ENCODE measurements around the gene NKX2-2.
A peak's percentile ranks its signal among the peaks of the same experiment; 100 is the strongest.

NKX2-2 gene

GRCh38 chr20:21513881-21514540 lies at the start of gene NKX2-2:
Gene NKX2-2 (minus strand): TSS chr20:21514064. CDS start chr20:21513669, 395 bp downstream.
- DNase-seq (ENCODE audit: low read depth, low spot score) = no peak
- no peak for TF ChIP-seq CTCF (IDR thresholded peaks at IDR 0.05; ENCODE audit: insufficient read depth, low read length, missing control alignments)
- H3K4me3 ChIP-seq (ENCODE audit: low read depth, low read length) = peak within 1 kb of the TSS; percentile 3; the same call in 1 of the 2 replicates
- ChIA-PET POLR2A (no interaction called here), CTCF (interaction anchor here (1.6 to 19.9 kb wide), 2 partner anchors 9 to 277 kb away, joined by 5 to 374 read pairs; no protein-coding TSS in a partner anchor)

GRCh38 chr20:21562656-21563055 lies 48.8 kb upstream of the NKX2-2 start:
- ChIA-PET POLR2A (no interaction called here), CTCF (interaction anchor here (1.2 to 1.8 kb wide), 2 partner anchors 9 to 327 kb away, joined by 4 to 9 read pairs; no protein-coding TSS in a partner anchor)
- no peak for TF ChIP-seq CTCF (IDR thresholded peaks at IDR 0.05; ENCODE audit: insufficient read depth, low read length, missing control alignments)
- no peak overlapping the region for H3K4me3 ChIP-seq (ENCODE audit: low read depth, low read length)
- DNase-seq (ENCODE audit: low read depth, low spot score) = no peak

GRCh38 chr20:21559305-21559704 lies 45.4 kb upstream of the NKX2-2 start:
- POLR2A ChIA-PET = no interaction called here
- no peak for TF ChIP-seq CTCF (IDR thresholded peaks at IDR 0.05; ENCODE audit: insufficient read depth, low read length, missing control alignments)
- DNase-seq (ENCODE audit: low read depth, low spot score) = no peak
- no peak overlapping the region for H3K4me3 ChIP-seq (ENCODE audit: low read depth, low read length)
- CTCF ChIA-PET = no interaction called here

GRCh38 chr20:21557241-21558020 lies 43.6 kb upstream of the NKX2-2 start:
- DNase-seq (ENCODE audit: low read depth, low spot score) = no peak
- no peak for TF ChIP-seq CTCF (IDR thresholded peaks at IDR 0.05; ENCODE audit: insufficient read depth, low read length, missing control alignments)
- ChIA-PET CTCF (interaction anchor here (1.1 to 1.4 kb wide), 2 partner anchors 14 to 18 kb away, joined by 3 read pairs; no protein-coding TSS in a partner anchor), POLR2A (no interaction called here)
- H3K4me3 ChIP-seq (ENCODE audit: low read depth, low read length) = no peak overlapping the region

GRCh38 chr20:21556398-21556797 lies 42.5 kb upstream of the NKX2-2 start:
- ChIA-PET CTCF (interaction anchor here (1.8 kb wide), 1 partner anchor 16 kb away, joined by 5 read pairs; no protein-coding TSS in a partner anchor), POLR2A (no interaction called here)
- no peak for TF ChIP-seq CTCF (IDR thresholded peaks at IDR 0.05; ENCODE audit: insufficient read depth, low read length, missing control alignments)

GRCh38 chr20:21555470-21556120 lies 41.7 kb upstream of the NKX2-2 start:
- H3K4me3 ChIP-seq (ENCODE audit: low read depth, low read length) = no peak overlapping the region
- TF ChIP-seq CTCF (IDR thresholded peaks at IDR 0.05; ENCODE audit: insufficient read depth, low read length, missing control alignments) = no peak
- ChIA-PET CTCF (interaction anchor here (1.8 kb wide), 1 partner anchor 16 kb away, joined by 5 read pairs; no protein-coding TSS in a partner anchor), POLR2A (no interaction called here)
- no peak for DNase-seq (ENCODE audit: low read depth, low spot score)

More at GRCh38 chr20:21556398-21556797, 42.5 kb upstream of the NKX2-2 start:
- DNase-seq (ENCODE audit: low read depth, low spot score) = no peak
- H3K4me3 ChIP-seq (ENCODE audit: low read depth, low read length) = no peak overlapping the region
